Pulmonary artery endothelial cell (primary cell): ENCODE measurements around the gene PRKCD. TPM values are rescaled to one million over a fixed set of nuclear protein-coding genes. Genes with fewer than 3 reads are reported as not detected.
A peak's percentile ranks its signal among the peaks of the same experiment; 100 is the strongest.

Source experiments
- DNase-seq: peaks from one replicate; pipeline ENCODE4 v3.0.0-alpha.2; 2011; ENCODE audit warnings: low read depth, low spot score
- total RNA-seq: library from RNA; depleted of rRNA; stranded (reverse); fragments of >200 nt; gene quantifications from 2 replicates; pipeline ENCODE4 v1.2.3, GENCODE V29; 2014

Gene PRKCD
- total RNA-seq, 1 donor from 2014 or later, result 3.8 TPM

GRCh38 chr3:53231532-53232511, 70.8 kb downstream of the PRKCD start:
- DNase-seq, result no peak

- no peak for DNase-seq
Measured at GRCh38 chr3:53232641-53233377, 71.8 kb downstream of the PRKCD start.

GRCh38 chr3:53234130-53234840, 73.3 kb downstream of the PRKCD start:
- DNase-seq, result no peak

GRCh38 chr3:53234841-53235232, 73.8 kb downstream of the PRKCD start:
- DNase-seq, result no peak

- DNase-seq, result no peak
Measured at GRCh38 chr3:53235545-53235944, 74.5 kb downstream of the PRKCD start.

- peak; percentile 76 for DNase-seq
Measured at GRCh38 chr3:53236112-53236841, 75.3 kb downstream of the PRKCD start.

GRCh38 chr3:53238051-53238850, 77.2 kb downstream of the PRKCD start:
- DNase-seq, result peak; percentile 88

- no peak for DNase-seq
Measured at GRCh38 chr3:53238886-53239285, 77.9 kb downstream of the PRKCD start.

GRCh38 chr3:53239800-53240199, 78.8 kb downstream of the PRKCD start:
- no peak for DNase-seq

GRCh38 chr3:53240989-53241972, 80.3 kb downstream of the PRKCD start:
- DNase-seq, result no peak

GRCh38 chr3:53242155-53242554, 81.1 kb downstream of the PRKCD start:
- no peak for DNase-seq

Other genes with a start within 250 kb of the PRKCD start
- gene SFMBT1, start 115.1 kb upstream of the PRKCD start, total RNA-seq, result 4.0 and 4.4 TPM in 2 replicates
- 25.3 and 32.6 TPM in 2 replicates for gene RFT1, start 30.8 kb upstream of the PRKCD start, total RNA-seq
- gene TKT, start 94.8 kb downstream of the PRKCD start, total RNA-seq, result 702 and 762 TPM in 2 replicates
- 13.7 and 14.3 TPM in 2 replicates for gene DCP1A, start 186.3 kb downstream of the PRKCD start, total RNA-seq